Mesenchymal stem cell (in vitro differentiated cells and primary cell): ENCODE data around the gene SLC12A7.

Experiments
- DNase-seq: peaks from one replicate; pipeline ENCODE4 v3.0.0-alpha.2; 2013
- H2AFZ ChIP-seq: one replicate; pipeline ENCODE4 v1.6.1; 2013; ENCODE audit warnings: low read depth, mild to moderate bottlenecking, control low read depth, inconsistent platforms, low read length, moderate library complexity
- H2AK5ac ChIP-seq: 2 replicates; pipeline ENCODE4 v1.6.1; 2013; ENCODE audit warnings: low read length, moderate library complexity, mild to moderate bottlenecking, inconsistent platforms; ENCODE audit not compliant: severe bottlenecking
- H2BK120ac ChIP-seq: one replicate; pipeline ENCODE4 v1.6.1; 2013; ENCODE audit warnings: low read depth, mild to moderate bottlenecking, inconsistent platforms, low read length, moderate library complexity
- H2BK12ac ChIP-seq, 2 experiments: one replicate each; pipeline ENCODE4 v1.6.1; 2013; ENCODE audit warnings: inconsistent platforms in 2 of 2, low read length in 2 of 2, mild to moderate bottlenecking in 2 of 2, moderate library complexity in 2 of 2, control low read depth in 1 of 2
- H2BK15ac ChIP-seq: one replicate; pipeline ENCODE4 v1.6.1; 2013; ENCODE audit warnings: mild to moderate bottlenecking, low read depth, inconsistent platforms; ENCODE audit not compliant: poor library complexity, severe bottlenecking
- H2BK5ac ChIP-seq: 2 replicates; pipeline ENCODE4 v1.6.1; 2013; ENCODE audit warnings: low read depth, mild to moderate bottlenecking, low read length, control low read depth, inconsistent platforms; ENCODE audit not compliant: poor library complexity, severe bottlenecking
- H3K14ac ChIP-seq, 2 experiments: one replicate each; pipeline ENCODE4 v1.6.1; 2013; ENCODE audit warnings: inconsistent platforms in 2 of 2, low read length in 2 of 2, control low read depth in 1 of 2, mild to moderate bottlenecking in 1 of 2, moderate library complexity in 1 of 2
- H3K18ac ChIP-seq, 2 experiments: one replicate each; pipeline ENCODE4 v1.6.1; 2013; ENCODE audit warnings: inconsistent platforms in 2 of 2, low read length in 2 of 2, control low read depth in 1 of 2, low read depth in 1 of 2, mild to moderate bottlenecking in 1 of 2
- H3K23ac ChIP-seq, 2 experiments: one replicate each; pipeline ENCODE4 v1.6.1; 2013; ENCODE audit warnings: inconsistent platforms in 2 of 2, low read length in 2 of 2, mild to moderate bottlenecking in 2 of 2, moderate library complexity in 2 of 2, control low read depth in 1 of 2
- H3K27ac ChIP-seq: 2 replicates; pipeline ENCODE4 v1.5.1; 2013; ENCODE audit warnings: mild to moderate bottlenecking, moderate library complexity, low read length, control low read depth, inconsistent platforms; ENCODE audit not compliant: poor library complexity, severe bottlenecking
- H3K27me3 ChIP-seq, 2 experiments: 2 replicates each; pipeline versions ENCODE4 v1.6.1 to v1.7.0; 2013; ENCODE audit warnings: low read length in 2 of 2, mild to moderate bottlenecking in 2 of 2, moderate library complexity in 2 of 2, control low read depth in 1 of 2, inconsistent platforms in 1 of 2; ENCODE audit not compliant: control insufficient read depth in 1 of 2, insufficient read depth in 1 of 2
- H3K36me3 ChIP-seq, 2 experiments: 2 replicates each; pipeline versions ENCODE4 v1.6.1 to v1.7.0; 2013; ENCODE audit warnings: low read length in 2 of 2, control low read depth in 1 of 2, inconsistent platforms in 1 of 2, low read depth in 1 of 2, mild to moderate bottlenecking in 1 of 2; ENCODE audit not compliant: insufficient read depth in 2 of 2, control insufficient read depth in 1 of 2
- H3K4ac ChIP-seq, 2 experiments: one replicate each; pipeline ENCODE4 v1.6.1; 2013; ENCODE audit warnings: inconsistent platforms in 2 of 2, low read length in 2 of 2, mild to moderate bottlenecking in 2 of 2, moderate library complexity in 2 of 2, control low read depth in 1 of 2, low read depth in 1 of 2
- H3K4me1 ChIP-seq: 2 replicates; pipeline ENCODE4 v1.6.1; 2013; ENCODE audit warnings: low read depth, low read length, control low read depth; ENCODE audit not compliant: control insufficient read depth, insufficient read depth
- H3K4me2 ChIP-seq: 2 replicates; pipeline ENCODE4 v1.6.1; 2013; ENCODE audit warnings: low read length, mild to moderate bottlenecking, inconsistent platforms; ENCODE audit not compliant: poor library complexity, severe bottlenecking
- H3K4me3 ChIP-seq, 2 experiments: 2 replicates each; pipeline versions ENCODE4 v1.5.1 to v1.7.0; 2013; ENCODE audit warnings: low read length in 2 of 2, mild to moderate bottlenecking in 2 of 2, control low read depth in 1 of 2, low read depth in 1 of 2; ENCODE audit not compliant: insufficient read depth in 1 of 2
- H3K79me1 ChIP-seq: replicated peaks from 2 replicates; pipeline ENCODE4 v1.6.1; 2013; ENCODE audit warnings: mild to moderate bottlenecking, control low read depth, low read length, inconsistent platforms; ENCODE audit not compliant: poor library complexity, severe bottlenecking
- H3K9ac ChIP-seq: 2 replicates; pipeline ENCODE4 v1.7.0; 2013; ENCODE audit warnings: mild to moderate bottlenecking, low read length, moderate library complexity
- H3K9me3 ChIP-seq: 2 replicates; pipeline ENCODE4 v1.7.0; 2013; ENCODE audit warnings: mild to moderate bottlenecking, low read length; ENCODE audit not compliant: control insufficient read depth
- H4K8ac ChIP-seq: one replicate; pipeline ENCODE4 v1.6.1; 2013; ENCODE audit warnings: inconsistent platforms, mild to moderate bottlenecking, low read length, moderate library complexity
- H4K91ac ChIP-seq: one replicate; pipeline ENCODE4 v1.6.1; 2013; ENCODE audit warnings: mild to moderate bottlenecking, low read length, inconsistent platforms
- WGBS: methylation state at CpG from one replicate; pipeline ENCODE4 v1.1.7; 2013; ENCODE audit warnings: mixed read lengths; 5-methylcytosine and 5-hydroxymethylcytosine counted together

The SLC12A7 gene

GRCh38 chr5:1095990-1096363 lies 15.9 kb downstream of the SLC12A7 start:
- H3K4me2 ChIP-seq, result no peak overlapping the region
- H2BK120ac ChIP-seq, result no peak overlapping the region
- no peak overlapping the region for H2BK12ac ChIP-seq
- no peak for DNase-seq
- no peak overlapping the region for H2BK15ac ChIP-seq
- no peak overlapping the region for H3K23ac ChIP-seq
- H3K4me3 ChIP-seq, result peak overlapping the region in 1 of 2 experiments; percentile 11
- WGBS, result 95% methylated on average over 10 of the region's 11 CpGs
- H2AFZ ChIP-seq, result no peak overlapping the region
- no peaks in the 10 kb centered on the region for H3K79me1 ChIP-seq
- no peak overlapping the region for H3K18ac ChIP-seq
- H3K9ac ChIP-seq, result no peak overlapping the region
- H3K9me3 ChIP-seq, result no peaks in the 10 kb centered on the region
- no peak overlapping the region for H2BK5ac ChIP-seq
- H3K27me3 ChIP-seq, result peaks cover 4 to 33% of the 10 kb centered on the region in 2 experiments
- H3K36me3 ChIP-seq, result peaks cover 0 to 13% of the 10 kb centered on the region in 2 experiments
- H4K91ac ChIP-seq, result no peak overlapping the region
- no peak overlapping the region for H4K8ac ChIP-seq
- no peak overlapping the region for H2AK5ac ChIP-seq
- H3K14ac ChIP-seq, result no peak overlapping the region
- no peaks in the 10 kb centered on the region for H3K4me1 ChIP-seq
- no peak overlapping the region for H3K27ac ChIP-seq
- no peak overlapping the region for H3K4ac ChIP-seq

GRCh38 chr5:1095302-1095989 lies 16.4 kb downstream of the SLC12A7 start:
- DNase-seq, result no peak
- H3K27me3 ChIP-seq, result peaks cover 4 to 28% of the 10 kb centered on the region in 2 experiments
- H3K14ac ChIP-seq, result no peak overlapping the region
- no peak overlapping the region for H3K9ac ChIP-seq
- no peak overlapping the region for H4K8ac ChIP-seq
- H2AK5ac ChIP-seq, result no peak overlapping the region
- H2BK5ac ChIP-seq, result no peak overlapping the region
- no peak overlapping the region for H2BK12ac ChIP-seq
- no peaks in the 10 kb centered on the region for H3K79me1 ChIP-seq
- H4K91ac ChIP-seq, result no peak overlapping the region
- peak overlapping the region in 1 of 2 experiments; percentile 17 for H3K23ac ChIP-seq
- no peak overlapping the region for H2AFZ ChIP-seq
- 90% methylated on average over 22 of the region's 22 CpGs for WGBS
- peaks cover 1% of the 10 kb centered on the region for H3K4me1 ChIP-seq
- no peak overlapping the region for H3K27ac ChIP-seq
- no peaks in the 10 kb centered on the region for H3K9me3 ChIP-seq
- no peak overlapping the region for H3K18ac ChIP-seq
- H3K4me2 ChIP-seq, result no peak overlapping the region
- no peak overlapping the region for H2BK15ac ChIP-seq
- H3K4me3 ChIP-seq, result peak overlapping the region in 1 of 2 experiments; percentile 26
- H3K4ac ChIP-seq, result no peak overlapping the region
- H2BK120ac ChIP-seq, result no peak overlapping the region
- peaks cover 0 to 12% of the 10 kb centered on the region in 2 experiments for H3K36me3 ChIP-seq

- H4K8ac ChIP-seq, result no peak overlapping the region
- 78% methylated on average over 15 of the region's 21 CpGs for WGBS
- no peak overlapping the region for H3K4ac ChIP-seq
These were observed 17.1 kb downstream of the SLC12A7 start for GRCh38 chr5:1094670-1095190.

GRCh38 chr5:1093361-1093760 lies 18.5 kb downstream of the SLC12A7 start:
- 91% methylated on average over 26 of the region's 26 CpGs for WGBS
- Histone ChIP-seq H3K4me1 (peaks cover 4% of the 10 kb centered on the region), H4K91ac (no peak overlapping the region), H3K36me3 (peaks cover 0 to 8% of the 10 kb centered on the region in 2 experiments), H3K23ac (no peak overlapping the region), H3K79me1 (no peaks in the 10 kb centered on the region), H4K8ac (no peak overlapping the region), H2BK12ac (peak overlapping the region in 1 of 2 experiments; percentile 33), H3K18ac (no peak overlapping the region), H3K9me3 (no peaks in the 10 kb centered on the region), H3K27me3 (peaks cover 4 to 10% of the 10 kb centered on the region in 2 experiments), H3K9ac (no peak overlapping the region), H3K4me2 (no peak overlapping the region), H3K4me3 (no peak overlapping the region), H2BK5ac (no peak overlapping the region), H2BK15ac (no peak overlapping the region), H2BK120ac (no peak overlapping the region), H3K14ac (no peak overlapping the region), H2AFZ (no peak overlapping the region), H2AK5ac (no peak overlapping the region), H3K27ac (no peak overlapping the region), H3K4ac (no peak overlapping the region)
- no peak for DNase-seq

More at GRCh38 chr5:1094670-1095190, 17.1 kb downstream of the SLC12A7 start:
- Histone ChIP-seq H3K27me3 (peaks cover 4 to 21% of the 10 kb centered on the region in 2 experiments), H3K79me1 (no peaks in the 10 kb centered on the region), H3K4me3 (no peak overlapping the region), H2BK5ac (no peak overlapping the region), H3K4me2 (no peak overlapping the region), H2BK120ac (no peak overlapping the region), H3K18ac (no peak overlapping the region), H3K27ac (no peak overlapping the region), H2AK5ac (no peak overlapping the region), H3K36me3 (peaks cover 0 to 8% of the 10 kb centered on the region in 2 experiments), H3K4me1 (peaks cover 1% of the 10 kb centered on the region), H2BK15ac (no peak overlapping the region), H3K9me3 (no peaks in the 10 kb centered on the region), H2AFZ (no peak overlapping the region), H2BK12ac (no peak overlapping the region), H4K91ac (no peak overlapping the region), H3K23ac (no peak overlapping the region), H3K9ac (no peak overlapping the region), H3K14ac (no peak overlapping the region)
- DNase-seq, result no peak
